Activated T-cell treated with anti-CD3 and anti-CD28 coated beads, Interleukin-2, amount 50 U/mL, for 4 hours (primary cell): Measurements from ENCODE around the gene MCTP1. TPM values are rescaled to one million over a fixed set of nuclear protein-coding genes. Genes with fewer than 3 reads are reported as not detected.

ENCODE experiments used
- ATAC-seq, 2 donors: fragments of 200-7000 bp; cut with Tn5 transposase; one replicate each; pipeline ENCODE4 v1.10.0; 2021
- DNase-seq: peaks from one replicate; pipeline ENCODE4 v3.0.0-alpha.2; 2020
- H3K27me3 Mint-ChIP-seq: one replicate; pipeline ENCODE4 v1.8.0; 2021; ENCODE audit warnings: low read depth, mixed read lengths
- H3K36me3 Mint-ChIP-seq: one replicate; pipeline ENCODE4 v1.8.0; 2022; ENCODE audit warnings: mixed read lengths; ENCODE audit not compliant: insufficient read depth
- H3K4me1 Mint-ChIP-seq: one replicate; pipeline ENCODE4 v1.8.0; 2021; ENCODE audit warnings: low read depth, mixed read lengths
- H3K4me3 Mint-ChIP-seq: one replicate; pipeline ENCODE4 v1.8.0; 2021; ENCODE audit warnings: mild to moderate bottlenecking, moderate library complexity, mixed read lengths
- H3K9me3 Mint-ChIP-seq: one replicate; pipeline ENCODE4 v1.8.0; 2021; ENCODE audit warnings: mixed read lengths
- total RNA-seq, 3 donors: library from RNA; stranded (reverse); gene quantifications; one replicate each; pipeline ENCODE4 v1.2.1, GENCODE V29; 2021

The MCTP1 gene
- total RNA-seq, 3 donors from 2014 or later = 0.30 to 1.1 (median 0.92) TPM

- no peaks in the 10 kb centered on the region for H3K9me3 Mint-ChIP-seq
- H3K27me3 Mint-ChIP-seq = no peaks in the 10 kb centered on the region
- no peak for DNase-seq
- ATAC-seq = no peak
- H3K4me1 Mint-ChIP-seq = no peaks in the 10 kb centered on the region
- no peaks in the 10 kb centered on the region for H3K36me3 Mint-ChIP-seq
- no peak overlapping the region for H3K4me3 Mint-ChIP-seq
These were observed 469.4 kb downstream of the MCTP1 start for GRCh38 chr5:94815313-94816039.

GRCh38 chr5:94812232-94812631 is 472.7 kb downstream of the MCTP1 start:
- H3K27me3 Mint-ChIP-seq = no peaks in the 10 kb centered on the region
- no peaks in the 10 kb centered on the region for H3K4me1 Mint-ChIP-seq
- ATAC-seq (no peak), DNase-seq (no peak)
- no peaks in the 10 kb centered on the region for H3K36me3 Mint-ChIP-seq
- H3K9me3 Mint-ChIP-seq = no peaks in the 10 kb centered on the region
- no peak overlapping the region for H3K4me3 Mint-ChIP-seq

GRCh38 chr5:94811331-94811730 is 473.6 kb downstream of the MCTP1 start:
- H3K36me3 Mint-ChIP-seq = no peaks in the 10 kb centered on the region
- no peaks in the 10 kb centered on the region for H3K4me1 Mint-ChIP-seq
- DNase-seq = no peak
- ATAC-seq = no peak
- no peak overlapping the region for H3K4me3 Mint-ChIP-seq
- no peaks in the 10 kb centered on the region for H3K27me3 Mint-ChIP-seq
- H3K9me3 Mint-ChIP-seq = no peaks in the 10 kb centered on the region

- H3K4me3 Mint-ChIP-seq = no peak overlapping the region
- H3K36me3 Mint-ChIP-seq = no peaks in the 10 kb centered on the region
- no peaks in the 10 kb centered on the region for H3K9me3 Mint-ChIP-seq
- no peaks in the 10 kb centered on the region for H3K27me3 Mint-ChIP-seq
- no peaks in the 10 kb centered on the region for H3K4me1 Mint-ChIP-seq
- ATAC-seq = no peak
- no peak for DNase-seq
These were observed 474.0 kb downstream of the MCTP1 start for GRCh38 chr5:94810877-94811276.

- Mint-ChIP-seq H3K36me3 (no peaks in the 10 kb centered on the region), H3K9me3 (no peaks in the 10 kb centered on the region), H3K4me1 (no peaks in the 10 kb centered on the region), H3K27me3 (no peaks in the 10 kb centered on the region), H3K4me3 (no peak overlapping the region)
- ATAC-seq (no peak), DNase-seq (no peak)
These were observed 474.6 kb downstream of the MCTP1 start for GRCh38 chr5:94810281-94810680.

- Mint-ChIP-seq H3K36me3 (no peaks in the 10 kb centered on the region), H3K4me1 (no peaks in the 10 kb centered on the region), H3K9me3 (no peaks in the 10 kb centered on the region), H3K27me3 (no peaks in the 10 kb centered on the region), H3K4me3 (no peak overlapping the region)
- DNase-seq (no peak), ATAC-seq (no peak)
These were observed 476.4 kb downstream of the MCTP1 start for GRCh38 chr5:94808497-94808896.

GRCh38 chr5:94807985-94808384 is 476.9 kb downstream of the MCTP1 start:
- DNase-seq (no peak), ATAC-seq (no peak)
- H3K36me3 Mint-ChIP-seq = no peaks in the 10 kb centered on the region
- H3K4me3 Mint-ChIP-seq = no peak overlapping the region
- H3K4me1 Mint-ChIP-seq = no peaks in the 10 kb centered on the region
- H3K9me3 Mint-ChIP-seq = no peaks in the 10 kb centered on the region
- H3K27me3 Mint-ChIP-seq = no peaks in the 10 kb centered on the region

- Mint-ChIP-seq H3K27me3 (peaks cover 2% of the 10 kb centered on the region), H3K9me3 (no peaks in the 10 kb centered on the region), H3K36me3 (no peaks in the 10 kb centered on the region), H3K4me3 (no peak overlapping the region), H3K4me1 (no peaks in the 10 kb centered on the region)
- DNase-seq (no peak), ATAC-seq (no peak)
These were observed 482.4 kb downstream of the MCTP1 start for GRCh38 chr5:94802450-94802849.

GRCh38 chr5:94796586-94796985 is 488.3 kb downstream of the MCTP1 start:
- DNase-seq (no peak), ATAC-seq (no peak)
- H3K27me3 Mint-ChIP-seq = peaks cover 2% of the 10 kb centered on the region
- no peak overlapping the region for H3K4me3 Mint-ChIP-seq
- no peaks in the 10 kb centered on the region for H3K9me3 Mint-ChIP-seq
- no peaks in the 10 kb centered on the region for H3K36me3 Mint-ChIP-seq
- peaks cover 39% of the 10 kb centered on the region for H3K4me1 Mint-ChIP-seq

GRCh38 chr5:94793816-94794198 is 491.1 kb downstream of the MCTP1 start:
- peaks cover 39% of the 10 kb centered on the region for H3K4me1 Mint-ChIP-seq
- DNase-seq = no peak
- H3K9me3 Mint-ChIP-seq = no peaks in the 10 kb centered on the region
- ATAC-seq = peak; percentile 73 to 82
- H3K4me3 Mint-ChIP-seq = peak overlapping the region; percentile 62
- peaks cover under 1% of the 10 kb centered on the region for H3K27me3 Mint-ChIP-seq
- H3K36me3 Mint-ChIP-seq = no peaks in the 10 kb centered on the region

- Mint-ChIP-seq H3K36me3 (no peaks in the 10 kb centered on the region), H3K27me3 (no peaks in the 10 kb centered on the region), H3K9me3 (no peaks in the 10 kb centered on the region), H3K4me1 (peaks cover 39% of the 10 kb centered on the region), H3K4me3 (peak overlapping the region; percentile 62)
- DNase-seq (no peak), ATAC-seq (peak; percentile 97 to 98)
These were observed 491.6 kb downstream of the MCTP1 start for GRCh38 chr5:94793113-94793815.

GRCh38 chr5:94791829-94792228 is 493.1 kb downstream of the MCTP1 start:
- no peak overlapping the region for H3K4me3 Mint-ChIP-seq
- H3K36me3 Mint-ChIP-seq = no peaks in the 10 kb centered on the region
- ATAC-seq = no peak
- H3K27me3 Mint-ChIP-seq = no peaks in the 10 kb centered on the region
- DNase-seq = no peak
- H3K4me1 Mint-ChIP-seq = peaks cover 39% of the 10 kb centered on the region
- no peaks in the 10 kb centered on the region for H3K9me3 Mint-ChIP-seq

- DNase-seq (no peak), ATAC-seq (no peak)
- Mint-ChIP-seq H3K4me3 (no peak overlapping the region), H3K27me3 (no peaks in the 10 kb centered on the region), H3K36me3 (no peaks in the 10 kb centered on the region), H3K4me1 (peaks cover 17% of the 10 kb centered on the region), H3K9me3 (no peaks in the 10 kb centered on the region)
These were observed 496.4 kb downstream of the MCTP1 start for GRCh38 chr5:94788527-94788926.

- H3K4me1 Mint-ChIP-seq = no peaks in the 10 kb centered on the region
- H3K27me3 Mint-ChIP-seq = no peaks in the 10 kb centered on the region
- no peak overlapping the region for H3K4me3 Mint-ChIP-seq
- no peaks in the 10 kb centered on the region for H3K36me3 Mint-ChIP-seq
- no peaks in the 10 kb centered on the region for H3K9me3 Mint-ChIP-seq
- DNase-seq (no peak), ATAC-seq (no peak)
These were observed 500.1 kb downstream of the MCTP1 start for GRCh38 chr5:94784536-94785505.
